Umbilical cord (tissue), 2 donors: ENCODE data around the gene FAM131A. TPM values are rescaled to one million over a fixed set of nuclear protein-coding genes. Genes with fewer than 3 reads are reported as not detected.
A peak's percentile ranks its signal among the peaks of the same experiment; 100 is the strongest.

Experiments used
- DNase-seq: peaks from one replicate; pipeline ENCODE4 v3.0.0-alpha.2; 2015; ENCODE audit warnings: low spot score
- total RNA-seq: library from RNA; depleted of rRNA; stranded (reverse); fragments of >200 nt; gene quantifications from one replicate; pipeline ENCODE4 v1.2.3, GENCODE V29; 2014; ENCODE audit warnings: low replicate concordance; ENCODE audit not compliant: insufficient read depth

FAM131A gene, protein sequence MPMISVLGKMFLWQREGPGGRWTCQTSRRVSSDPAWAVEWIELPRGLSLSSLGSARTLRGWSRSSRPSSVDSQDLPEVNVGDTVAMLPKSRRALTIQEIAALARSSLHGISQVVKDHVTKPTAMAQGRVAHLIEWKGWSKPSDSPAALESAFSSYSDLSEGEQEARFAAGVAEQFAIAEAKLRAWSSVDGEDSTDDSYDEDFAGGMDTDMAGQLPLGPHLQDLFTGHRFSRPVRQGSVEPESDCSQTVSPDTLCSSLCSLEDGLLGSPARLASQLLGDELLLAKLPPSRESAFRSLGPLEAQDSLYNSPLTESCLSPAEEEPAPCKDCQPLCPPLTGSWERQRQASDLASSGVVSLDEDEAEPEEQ
- 13.2 TPM for total RNA-seq

DNA sequence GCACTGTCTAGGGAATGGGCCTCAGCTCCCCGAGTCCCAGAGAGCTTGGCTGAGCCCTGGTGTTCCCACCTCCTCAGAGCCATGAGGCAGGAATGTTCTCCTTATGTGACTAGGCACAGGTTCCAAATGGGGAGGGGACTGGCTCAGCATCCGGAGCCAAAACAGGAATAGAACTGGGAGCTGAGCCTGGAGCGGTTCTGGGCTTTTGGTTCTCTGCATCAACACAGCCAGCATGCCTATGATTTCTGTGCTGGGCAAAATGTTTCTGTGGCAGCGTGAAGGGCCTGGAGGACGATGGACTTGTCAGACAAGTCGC lies at the start of gene FAM131A:
FAM131A (plus strand) TSS at position 202 of the 316 bp plus-strand sequence; CDS start at position 233, 31 bp downstream.
- peak; percentile 61 for DNase-seq

DNA sequence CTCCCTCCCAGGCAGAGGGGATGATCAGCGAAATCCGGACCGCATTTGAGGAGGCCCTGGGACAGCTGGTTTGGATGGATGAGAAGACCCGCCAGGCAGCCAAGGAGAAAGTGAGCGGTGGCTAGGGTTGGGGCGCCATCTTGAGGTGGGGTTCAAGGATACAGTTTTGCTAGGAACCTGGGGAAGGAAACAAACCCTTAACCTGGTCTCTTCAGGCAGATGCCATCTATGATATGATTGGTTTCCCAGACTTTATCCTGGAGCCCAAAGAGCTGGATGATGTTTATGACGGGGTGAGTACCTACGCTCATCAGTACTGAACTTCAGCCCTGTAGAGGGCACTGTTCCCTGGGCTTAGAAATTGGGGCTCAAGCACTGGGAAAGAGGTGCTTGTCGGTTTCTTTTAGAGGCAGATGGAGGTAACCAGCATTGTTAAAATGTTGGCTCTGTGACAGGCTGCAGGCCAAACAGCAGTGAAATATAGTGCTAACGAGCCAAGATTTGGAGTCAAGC lies 47.9 kb upstream of the FAM131A start:
- DNase-seq = no peak

DNA sequence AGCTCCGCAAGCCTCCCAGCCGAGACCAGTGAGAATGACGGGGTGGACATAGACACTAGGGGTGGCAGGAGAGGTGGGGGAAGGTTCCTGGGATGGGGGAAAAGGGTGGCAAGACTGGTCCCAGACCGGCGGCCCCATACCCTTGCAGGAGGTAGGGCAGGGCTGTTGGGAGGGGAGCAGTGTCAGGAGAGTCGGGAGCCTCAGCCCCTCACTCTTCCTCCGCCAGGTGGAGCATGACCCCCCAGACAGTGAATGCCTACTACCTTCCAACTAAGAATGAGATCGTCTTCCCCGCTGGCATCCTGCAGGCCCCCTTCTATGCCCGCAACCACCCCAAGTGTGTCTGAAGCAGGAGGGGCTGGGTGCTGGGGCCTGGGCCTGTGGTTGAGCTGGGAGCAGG lies 47.1 kb upstream of the FAM131A start:
- DNase-seq = no peak

DNA sequence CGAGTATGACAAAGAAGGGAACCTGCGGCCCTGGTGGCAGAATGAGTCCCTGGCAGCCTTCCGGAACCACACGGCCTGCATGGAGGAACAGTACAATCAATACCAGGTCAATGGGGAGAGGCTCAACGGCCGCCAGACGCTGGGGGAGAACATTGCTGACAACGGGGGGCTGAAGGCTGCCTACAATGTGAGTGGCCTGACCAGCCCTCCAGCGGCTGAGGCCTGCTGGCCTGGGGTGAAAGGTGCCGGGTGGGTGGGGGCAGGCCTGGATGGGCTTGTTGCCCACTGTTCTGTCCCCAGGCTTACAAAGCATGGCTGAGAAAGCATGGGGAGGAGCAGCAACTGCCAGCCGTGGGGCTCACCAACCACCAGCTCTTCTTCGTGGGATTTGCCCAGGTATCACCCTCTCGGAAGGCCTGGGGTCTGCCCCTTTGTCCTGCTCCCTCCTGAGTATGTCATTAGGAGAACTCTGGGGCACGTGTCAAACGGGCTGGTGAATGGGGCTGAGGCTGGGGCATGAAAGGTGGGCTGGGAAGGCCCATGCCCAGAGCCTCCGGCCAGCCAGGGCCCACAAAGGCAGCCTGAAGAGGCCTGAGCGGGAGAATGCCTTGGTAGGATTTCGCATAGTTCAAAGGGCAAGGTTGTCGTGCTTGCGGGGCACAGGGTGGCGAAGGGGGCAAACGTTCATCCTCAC lies 46.2 kb upstream of the FAM131A start:
- DNase-seq = no peak

DNA sequence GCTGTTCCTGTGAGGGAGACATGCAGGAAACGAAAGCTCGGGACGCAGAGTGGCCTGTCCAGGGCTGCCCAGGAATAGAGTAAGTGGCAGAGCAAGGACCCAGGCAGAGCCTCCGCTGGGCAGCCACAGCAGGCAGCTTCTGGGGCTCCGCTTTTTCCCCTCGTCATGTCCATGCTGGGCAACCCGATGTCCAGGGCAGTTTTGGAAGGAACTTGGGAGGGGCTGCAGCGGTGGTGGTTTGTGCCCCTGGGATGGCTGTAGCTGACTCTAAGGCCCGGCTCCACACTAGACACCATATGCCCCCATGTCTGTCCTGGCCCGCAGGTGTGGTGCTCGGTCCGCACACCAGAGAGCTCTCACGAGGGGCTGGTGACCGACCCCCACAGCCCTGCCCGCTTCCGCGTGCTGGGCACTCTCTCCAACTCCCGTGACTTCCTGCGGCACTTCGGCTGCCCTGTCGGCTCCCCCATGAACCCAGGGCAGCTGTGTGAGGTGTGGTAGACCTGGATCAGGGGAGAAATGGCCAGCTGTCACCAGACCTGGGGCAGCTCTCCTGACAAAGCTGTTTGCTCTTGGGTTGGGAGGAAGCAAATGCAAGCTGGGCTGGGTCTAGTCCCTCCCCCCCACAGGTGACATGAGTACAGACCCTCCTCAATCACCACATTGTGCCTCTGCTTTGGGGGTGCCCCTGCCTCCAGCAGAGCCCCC lies 45.5 kb upstream of the FAM131A start:
- no peak for DNase-seq

DNA sequence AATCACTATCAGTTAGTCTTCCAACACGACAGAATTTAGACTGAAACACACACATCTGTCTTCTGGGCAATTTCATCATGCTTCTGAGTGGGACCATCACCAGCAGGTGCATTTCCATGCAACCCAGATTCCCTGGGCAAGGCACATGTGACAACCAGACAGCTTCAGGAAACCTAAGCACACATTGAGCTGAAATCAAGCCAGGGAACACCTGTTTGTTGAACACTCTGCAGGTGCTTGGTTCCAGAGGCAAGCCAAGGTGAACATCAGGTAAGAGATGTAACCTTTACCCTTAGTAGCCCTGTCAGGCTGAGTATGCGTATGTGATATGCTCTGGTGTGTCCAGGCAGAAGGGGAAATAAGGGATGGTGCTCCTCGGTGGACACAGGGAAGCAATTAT lies 41.6 kb upstream of the FAM131A start:
- no peak for DNase-seq

DNA sequence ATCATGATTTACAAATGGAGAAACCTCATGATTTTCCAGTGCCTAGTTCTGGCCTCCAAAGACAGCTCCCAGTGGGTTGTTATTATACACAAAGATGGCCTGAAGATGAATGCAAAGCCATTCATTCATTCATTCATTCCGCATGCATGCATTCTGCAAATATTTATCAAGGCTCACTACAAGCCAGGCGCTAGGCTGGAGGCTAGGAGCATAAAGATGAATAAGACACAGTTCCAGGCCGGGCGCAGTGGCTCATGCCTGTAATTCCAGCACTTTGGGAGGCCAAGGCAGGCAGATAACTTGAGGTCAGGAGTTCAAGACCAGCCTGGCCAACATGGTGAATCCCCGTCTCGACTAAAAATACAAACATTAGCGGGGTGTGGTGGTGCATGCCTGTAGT lies 40.8 kb upstream of the FAM131A start:
- DNase-seq = no peak

DNA sequence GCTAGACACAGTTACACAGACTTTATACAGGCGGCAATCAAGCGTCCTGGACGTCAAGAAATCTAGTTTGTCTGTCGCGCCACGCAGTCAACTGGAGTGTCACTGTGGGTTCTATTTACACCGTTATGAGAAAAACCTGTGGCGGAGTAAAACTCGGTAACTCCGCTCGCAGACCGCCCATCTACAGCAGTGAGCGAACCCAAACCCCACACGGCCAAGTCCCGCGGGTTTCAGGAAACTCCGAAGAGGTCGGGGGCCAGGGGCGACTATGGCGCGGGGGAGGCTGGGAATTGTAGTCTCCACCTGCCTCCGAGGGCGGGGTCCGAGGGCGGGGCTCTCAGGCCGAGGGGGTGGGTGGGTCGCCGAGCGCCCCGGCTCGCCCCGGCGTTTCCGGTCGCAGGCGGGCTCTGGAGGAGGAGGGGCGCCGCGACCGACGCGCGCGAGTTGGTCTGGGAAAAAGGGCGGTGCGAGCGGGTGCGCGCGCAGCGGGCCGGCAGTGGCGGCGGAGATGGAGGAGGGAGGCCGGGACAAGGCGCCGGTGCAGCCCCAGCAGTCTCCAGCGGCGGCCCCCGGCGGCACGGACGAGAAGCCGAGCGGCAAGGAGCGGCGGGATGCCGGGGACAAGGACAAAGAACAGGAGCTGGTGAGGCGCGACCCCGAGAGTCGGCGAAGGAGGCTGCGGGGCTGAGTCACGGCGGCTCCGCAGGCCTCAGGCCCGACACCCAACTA lies 38.5 kb upstream of the FAM131A start, which contains the start of gene PSMD2:
PSMD2 (plus strand) TSS at position 483 of the 729 bp plus-strand sequence; CDS start at position 509, 26 bp downstream.
- DNase-seq = peak; percentile 98

DNA sequence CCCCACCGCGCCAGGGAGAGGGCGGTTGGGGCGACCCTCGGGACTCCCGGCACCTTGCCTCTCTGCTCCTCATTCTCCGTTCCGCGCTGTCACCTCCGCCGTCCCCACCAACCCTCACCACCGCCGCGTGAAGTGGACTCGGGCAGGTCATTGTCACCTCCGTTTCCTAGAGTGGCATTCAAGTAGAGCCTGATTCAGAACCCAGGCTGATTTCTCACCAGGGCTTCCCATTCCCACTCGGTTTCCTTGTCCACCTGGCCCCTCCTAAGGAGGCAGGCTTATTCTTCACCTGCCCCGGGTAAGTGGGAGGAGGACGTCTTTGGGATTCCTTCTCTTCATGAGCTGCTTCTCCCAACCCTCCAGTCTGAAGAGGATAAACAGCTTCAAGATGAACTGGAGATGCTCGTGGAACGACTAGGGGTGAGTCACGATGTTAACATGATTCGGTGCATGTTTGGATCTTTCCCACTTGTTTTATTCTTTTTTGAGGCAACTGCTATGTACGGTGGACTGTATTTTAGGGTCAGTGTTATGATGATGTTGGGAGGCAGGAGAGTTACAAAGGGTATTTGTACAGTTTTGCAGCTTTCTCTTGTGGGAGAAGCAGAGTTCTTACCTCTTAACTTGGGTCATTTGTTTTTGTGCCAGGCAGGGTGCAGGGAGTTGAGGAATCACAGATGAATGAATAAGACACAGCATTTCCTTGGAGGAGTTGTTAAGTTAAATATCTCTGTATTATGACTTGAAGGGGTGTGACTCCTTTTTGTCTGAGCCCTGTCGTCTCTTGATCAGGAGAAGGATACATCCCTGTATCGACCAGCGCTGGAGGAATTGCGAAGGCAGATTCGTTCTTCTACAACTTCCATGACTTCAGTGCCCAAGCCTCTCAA lies 37.7 kb upstream of the FAM131A start:
- no peak for DNase-seq

DNA sequence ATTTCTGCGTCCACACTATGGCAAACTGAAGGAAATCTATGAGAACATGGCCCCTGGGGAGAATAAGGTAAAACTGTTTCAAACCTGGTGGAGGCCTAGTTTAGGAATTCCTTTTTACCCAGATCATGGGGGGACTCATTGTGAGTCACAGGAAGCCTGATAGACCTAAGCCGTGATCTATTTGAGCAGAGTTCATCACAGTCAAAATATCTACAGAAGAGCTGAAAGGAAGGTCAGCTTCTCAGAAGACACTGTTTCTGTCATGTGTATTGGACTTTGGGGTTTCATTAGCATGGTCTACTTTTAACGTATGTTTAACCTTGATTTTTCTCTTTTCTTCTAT lies 37.1 kb upstream of the FAM131A start:
- DNase-seq = no peak

DNA sequence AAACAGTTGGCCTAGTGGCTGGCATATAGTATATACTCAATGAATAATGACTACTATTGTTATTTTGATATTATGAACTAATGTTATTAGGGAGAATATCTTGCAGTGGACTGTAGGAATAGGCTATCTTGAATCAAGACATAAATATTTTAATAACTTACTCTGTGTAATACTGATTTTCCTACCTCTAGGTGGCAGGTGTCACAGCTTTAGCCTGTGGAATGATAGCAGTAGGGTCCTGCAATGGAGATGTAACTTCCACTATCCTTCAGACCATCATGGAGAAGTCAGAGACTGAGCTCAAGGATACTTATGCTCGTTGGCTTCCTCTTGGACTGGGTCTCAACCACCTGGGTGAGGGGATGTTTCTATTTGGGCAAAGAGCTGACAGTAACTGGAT lies 31.8 kb upstream of the FAM131A start:
- no peak for DNase-seq

DNA sequence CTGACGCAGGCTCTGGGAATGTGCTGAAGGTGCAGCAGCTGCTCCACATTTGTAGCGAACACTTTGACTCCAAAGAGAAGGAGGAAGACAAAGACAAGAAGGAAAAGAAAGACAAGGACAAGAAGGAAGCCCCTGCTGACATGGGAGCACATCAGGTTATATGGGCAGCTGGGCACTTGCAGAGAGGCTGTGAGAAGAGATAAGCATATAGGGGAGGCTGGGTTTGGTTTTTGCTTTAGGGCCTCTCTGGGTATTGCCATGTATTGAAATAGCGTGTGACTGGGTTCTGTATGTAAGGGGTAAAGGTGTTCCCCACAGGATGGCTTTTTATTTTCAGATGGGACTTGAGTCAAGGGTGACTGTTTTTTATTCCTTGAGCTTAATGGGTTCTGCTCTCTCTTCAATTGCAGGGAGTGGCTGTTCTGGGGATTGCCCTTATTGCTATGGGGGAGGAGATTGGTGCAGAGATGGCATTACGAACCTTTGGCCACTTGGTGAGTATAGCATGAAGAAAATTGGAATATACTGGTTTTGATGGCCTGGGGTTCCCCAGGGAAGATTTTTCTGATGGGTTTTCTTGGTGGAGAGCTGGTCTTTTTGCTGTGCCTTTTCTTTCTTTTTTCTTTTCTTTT lies 30.9 kb upstream of the FAM131A start:
- DNase-seq = no peak

DNA sequence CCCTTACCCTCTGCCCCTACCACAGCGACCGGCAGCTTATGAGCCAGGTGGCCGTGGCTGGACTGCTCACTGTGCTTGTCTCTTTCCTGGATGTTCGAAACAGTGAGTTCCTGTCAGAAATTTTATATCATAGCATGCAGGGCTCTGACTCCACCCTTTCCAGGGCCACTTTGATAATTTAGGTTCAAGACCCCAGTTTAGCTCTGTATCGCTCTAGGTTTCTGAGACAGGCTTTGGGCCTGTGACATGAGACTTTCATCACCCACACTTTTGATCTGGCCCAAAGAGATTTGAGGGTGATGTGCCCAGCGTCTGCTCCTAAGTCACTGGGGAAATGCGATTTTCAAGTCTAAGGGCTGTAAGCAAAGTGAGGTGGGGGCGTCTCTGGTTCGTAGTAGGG lies 29.5 kb upstream of the FAM131A start:
- no peak for DNase-seq

DNA sequence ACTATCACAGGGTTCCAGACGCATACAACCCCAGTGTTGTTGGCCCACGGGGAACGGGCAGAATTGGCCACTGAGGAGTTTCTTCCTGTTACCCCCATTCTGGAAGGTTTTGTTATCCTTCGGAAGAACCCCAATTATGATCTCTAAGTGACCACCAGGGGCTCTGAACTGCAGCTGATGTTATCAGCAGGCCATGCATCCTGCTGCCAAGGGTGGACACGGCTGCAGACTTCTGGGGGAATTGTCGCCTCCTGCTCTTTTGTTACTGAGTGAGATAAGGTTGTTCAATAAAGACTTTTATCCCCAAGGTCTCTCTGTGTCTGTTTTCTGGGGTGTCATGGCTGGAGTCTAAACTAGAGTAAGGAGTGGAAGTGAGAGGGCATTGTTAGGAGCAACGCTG lies 28.7 kb upstream of the FAM131A start:
- no peak for DNase-seq

DNA sequence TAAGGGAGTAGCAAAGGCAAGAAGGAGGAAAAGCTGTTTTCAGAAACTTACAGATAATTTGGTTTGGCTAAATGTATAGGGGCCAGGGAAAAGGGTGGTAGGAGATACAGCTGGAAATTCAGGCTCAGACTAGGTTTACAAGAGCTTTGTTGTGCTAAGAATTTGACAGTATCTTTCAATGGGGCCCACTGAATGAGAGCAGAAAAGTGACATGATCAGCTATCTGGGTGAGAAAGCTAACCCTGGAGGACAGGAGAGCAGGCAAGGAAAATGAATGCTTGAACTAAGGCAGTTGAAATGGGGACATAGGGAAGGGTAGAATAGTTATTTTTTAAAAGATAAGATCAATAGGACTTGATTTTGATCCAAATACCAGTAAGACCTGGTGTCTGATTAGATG lies 25.8 kb upstream of the FAM131A start:
- DNase-seq = no peak

DNA sequence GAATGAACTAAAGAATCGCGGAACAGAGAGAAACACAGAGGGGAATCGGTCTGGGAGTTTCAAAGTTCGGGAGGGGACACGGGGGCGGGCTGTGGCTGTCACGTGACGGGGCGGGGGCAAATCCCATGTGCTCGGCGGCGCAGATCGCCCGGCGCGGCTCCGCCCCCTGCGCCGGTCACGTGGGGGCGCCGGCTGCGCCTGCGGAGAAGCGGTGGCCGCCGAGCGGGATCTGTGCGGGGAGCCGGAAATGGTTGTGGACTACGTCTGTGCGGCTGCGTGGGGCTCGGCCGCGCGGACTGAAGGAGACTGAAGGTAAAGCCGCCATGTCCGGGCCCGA lies 23.1 kb upstream of the FAM131A start, which contains the start of gene EIF4G1:
EIF4G1 (plus strand) TSS at position 244 of the 337 bp plus-strand sequence. CDS start 1,191 bp downstream, outside the sequence.
- DNase-seq = peak; percentile 94

DNA sequence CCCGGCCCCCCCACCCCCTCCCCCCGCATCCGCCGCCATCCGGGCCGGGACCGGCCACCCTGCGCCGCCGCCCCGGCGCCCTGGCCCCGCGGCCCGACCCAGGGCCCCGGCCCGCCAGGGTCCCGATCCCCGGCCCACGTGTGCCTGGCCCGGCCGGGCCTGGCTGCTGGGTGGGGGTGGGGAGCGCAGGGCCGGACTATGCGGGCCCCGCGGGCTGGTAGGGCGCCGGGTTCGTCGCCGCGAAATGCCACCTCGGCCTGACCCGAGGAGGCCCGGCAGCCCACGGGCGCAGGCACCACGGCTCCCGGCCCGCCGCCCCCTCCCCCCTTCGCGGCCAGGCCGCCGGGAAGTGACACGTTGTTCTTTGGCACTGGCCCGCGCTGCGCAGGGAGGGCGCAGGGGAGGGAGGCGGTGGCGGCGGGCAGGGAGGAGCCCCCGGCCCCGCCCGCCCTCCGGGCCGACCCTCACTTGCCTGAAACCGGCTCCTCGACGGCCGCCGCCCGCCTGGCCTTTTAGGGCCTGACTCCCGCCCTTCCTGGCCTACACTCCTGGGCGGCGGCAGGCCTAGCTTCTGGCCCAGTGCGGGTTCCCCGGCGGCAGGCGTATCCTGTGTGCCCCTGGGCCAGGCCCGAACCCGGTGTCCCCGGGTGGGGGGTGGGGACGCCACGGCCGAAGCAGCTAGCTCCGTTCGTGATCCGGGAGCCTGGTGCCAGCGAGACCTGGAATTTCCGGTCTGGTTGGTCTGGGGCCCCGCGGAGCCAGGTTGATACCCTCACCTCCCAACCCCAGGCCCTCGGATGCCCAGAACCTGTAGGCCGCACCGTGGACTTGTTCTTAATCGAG lies 22.5 kb upstream of the FAM131A start:
- peak; percentile 79 for DNase-seq

DNA sequence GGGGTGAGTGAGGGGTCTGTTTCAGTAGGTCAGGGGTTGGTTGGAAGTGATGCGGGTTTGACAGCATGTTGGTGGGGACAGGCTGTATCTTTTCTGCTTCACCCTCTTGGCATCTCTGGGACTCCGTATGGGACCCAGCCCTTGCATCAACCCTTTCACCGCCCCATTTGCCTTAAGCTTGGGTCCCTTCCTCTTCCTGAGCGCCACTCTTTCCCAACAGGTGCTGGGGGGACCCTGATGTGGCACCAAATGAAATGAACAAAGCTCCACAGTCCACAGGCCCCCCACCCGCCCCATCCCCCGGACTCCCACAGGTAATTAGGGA lies 21.9 kb upstream of the FAM131A start:
- DNase-seq = no peak

DNA sequence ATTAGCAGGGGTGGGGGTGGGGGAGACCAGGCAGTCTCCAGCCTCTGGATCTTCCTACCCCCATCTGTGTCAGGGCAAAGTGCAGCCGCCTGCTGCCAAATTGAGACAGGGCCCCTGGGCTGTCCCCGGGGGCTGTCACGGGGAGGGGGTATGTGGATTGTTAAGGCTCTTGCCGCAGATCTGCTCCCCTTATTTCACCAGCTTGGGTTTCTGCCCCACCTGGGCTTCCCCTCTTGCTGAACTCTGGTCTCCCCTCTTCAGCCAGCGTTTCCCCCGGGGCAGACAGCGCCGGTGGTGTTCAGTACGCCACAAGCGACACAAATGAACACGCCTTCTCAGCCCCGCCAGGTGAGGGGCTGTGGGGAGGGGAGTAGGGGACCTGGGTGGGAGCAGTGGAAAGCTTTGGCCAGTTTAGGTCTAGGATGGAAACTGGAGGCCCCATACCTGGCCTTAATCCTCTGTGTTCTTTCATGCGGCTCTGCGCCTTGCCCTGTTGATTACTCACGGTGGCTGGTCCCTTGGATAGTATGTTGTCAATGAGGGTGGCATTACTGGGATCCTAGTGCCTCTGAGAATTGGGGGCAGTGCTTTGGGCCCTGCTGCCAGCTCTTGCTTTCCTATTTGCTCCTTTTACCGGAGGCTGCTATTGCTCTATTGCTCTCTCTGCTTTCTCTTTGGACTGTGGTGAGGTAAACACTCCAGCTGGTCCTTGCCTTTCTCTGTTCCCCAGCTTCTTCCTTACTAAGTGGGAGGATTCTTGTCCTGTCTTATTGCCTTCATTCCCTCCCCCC lies 21.3 kb upstream of the FAM131A start:
- no peak for DNase-seq
